ENCODE data around the gene SKAP2. TPM values are rescaled to one million over a fixed set of nuclear protein-coding genes. Genes with fewer than 3 reads are reported as not detected.

The SKAP2 gene
- total and polyA plus RNA-seq, 2 of the 4 experiments (the other 2 are of a cell fraction) = 5.7 to 7.4 TPM

GRCh38 chr7:26637610-26638009, 226.8 kb downstream of the SKAP2 start:
- no peak overlapping the region for H2BK15ac ChIP-seq (ENCODE audit: low read depth, low read length)
- H3K27me3 ChIP-seq (ENCODE audit: control insufficient read depth, insufficient read depth, low read length) = peaks cover 2% of the 10 kb centered on the region; the same call in 1 of the 2 replicates
- H3K27ac ChIP-seq (ENCODE audit: insufficient read depth, low read length) = no peak overlapping the region
- in situ Hi-C loops (cut with MboI; ENCODE audit: low sequenced_read_pairs) = no loop called here
- no peak overlapping the region for H3K56ac ChIP-seq (ENCODE audit: extremely low read depth, insufficient read depth, low read length)
- POLR2A ChIA-PET (ENCODE audit: unreplicated experiment) = no interaction called here
- peaks cover 5% of the 10 kb centered on the region; the same call in 1 of the 2 replicates for H3K9me1 ChIP-seq (ENCODE audit: insufficient read depth, low read length)
- intact Hi-C loops (cut with micrococcal nuclease) = no loop called here
- H3K9ac ChIP-seq (ENCODE audit: low read depth, low read length) = no peak overlapping the region
- no peaks in the 10 kb centered on the region for H3K4me1 ChIP-seq (ENCODE audit: control insufficient read depth, insufficient read depth, low read length)
- no peaks in the 10 kb centered on the region for H3K9me3 ChIP-seq (ENCODE audit: control insufficient read depth, insufficient read depth, low read length)
- no TSS peak for BruUV-seq (replicated peaks)
- no peak overlapping the region for H2AK9ac ChIP-seq (replicated peaks; ENCODE audit: low read depth, low read length, poor library complexity)
- CTCF ChIA-PET = no interaction called here
- no peak overlapping the region for H2BK5ac ChIP-seq (ENCODE audit: low read depth, low read length, poor library complexity, severe bottlenecking)
- H2BK120ac ChIP-seq (ENCODE audit: low read depth, low read length) = no peak overlapping the region
- WGBS, 2 experiments (ENCODE audit: extremely low coverage in 2 of 2, insufficient read length in 1 of 2) = 25% methylated on average over 2 of the region's 6 CpGs; no CpG with 5 or more reads in 1 of the 2 experiments
- H4K91ac ChIP-seq (ENCODE audit: insufficient read depth, low read depth, low read length) = no peak overlapping the region
- DNase-seq (no peak), ATAC-seq (ENCODE audit: low read depth) (no peak)
- TF ChIP-seq SMC3 (IDR thresholded peaks at IDR 0.05; ENCODE audit: low read depth, low read length) = no peak
- no peak for TF ChIP-seq RFX5 (IDR thresholded peaks at IDR 0.05; ENCODE audit: low read depth, low read length)
- no peak for TF ChIP-seq BHLHE40 (IDR thresholded peaks at IDR 0.05; ENCODE audit: low read depth, low read length)
- TF ChIP-seq USF2 (IDR thresholded peaks at IDR 0.05; ENCODE audit: low read depth, low read length) = no peak
- TF ChIP-seq RAD21 (IDR thresholded peaks at IDR 0.05; ENCODE audit: low read length) = no peak
- no peak for TF ChIP-seq MAZ (IDR thresholded peaks at IDR 0.05; ENCODE audit: borderline replicate concordance, low read depth, low read length)
- no peak overlapping the region for H3K23ac ChIP-seq (ENCODE audit: low read depth, low read length)
- no peak overlapping the region for H3K14ac ChIP-seq (replicated peaks; ENCODE audit: low read depth, low read length)
- dilution Hi-C loops (cut with HindIII; ENCODE audit: low sequenced_read_pairs, unreplicated experiment) = no loop called here
- H3K4me3 ChIP-seq (ENCODE audit: insufficient read depth, low read depth, low read length) = no peak overlapping the region
- no peak overlapping the region for H3K18ac ChIP-seq (ENCODE audit: low read depth, low read length)
- H3K36me3 ChIP-seq (ENCODE audit: control insufficient read depth, insufficient read depth, low read length) = no peaks in the 10 kb centered on the region
- H4K5ac ChIP-seq (ENCODE audit: low read depth, low read length) = no peak overlapping the region
- H2AFZ ChIP-seq (replicated peaks; ENCODE audit: low read length, poor library complexity) = no peak overlapping the region
- no peaks in the 10 kb centered on the region for H4K20me1 ChIP-seq (ENCODE audit: insufficient read depth, low read length)
- no peaks in the 10 kb centered on the region for H3K79me1 ChIP-seq (ENCODE audit: low read depth in 1 of 2, low read length in 2 of 2)
- no peak overlapping the region for H3K4me2 ChIP-seq (ENCODE audit: low read depth, low read length)
- no peak overlapping the region for H2AK5ac ChIP-seq (ENCODE audit: low read depth, low read length)
- H3K4ac ChIP-seq (ENCODE audit: low read depth, low read length) = no peak overlapping the region
- no peak overlapping the region for H4K8ac ChIP-seq (ENCODE audit: low read depth in 2 of 2, low read length in 2 of 2)
- no peak overlapping the region for H2BK20ac ChIP-seq (ENCODE audit: low read depth, low read length)
